HL-60 (cell line): Measurements from ENCODE around the gene COG6.

Experiments
- DNase-seq, 2 experiments: peaks; one replicate each; pipeline ENCODE4 v3.0.0-alpha.2; 2010 to 2020; ENCODE audit warnings: low read depth in 1 of 2, low spot score in 1 of 2
- H3K27ac ChIP-seq: fragments of 250-450 bp; sonication (Bioruptor Pico); replicated peaks from 2 replicates; pipeline ENCODE4 v1.5.1; 2020; ENCODE audit warnings: mild to moderate bottlenecking, moderate library complexity
- H3K27me3 ChIP-seq: fragments of 250-450 bp; sonication (Bioruptor Pico); 2 replicates; pipeline ENCODE4 v1.5.1; 2021; ENCODE audit warnings: mild to moderate bottlenecking, moderate library complexity; ENCODE audit not compliant: insufficient read depth, poor library complexity, severe bottlenecking
- H3K4me3 ChIP-seq: replicated peaks from 2 replicates; pipeline ENCODE4 v1.5.1; 2011; ENCODE audit warnings: mild to moderate bottlenecking, control low read depth, low read length; ENCODE audit not compliant: insufficient read depth
- GABPA ChIP-seq: IDR thresholded peaks from 2 replicates; pipeline ENCODE4 v1.6.1; 2012; ENCODE audit warnings: low read depth
- POLR2AphosphoS5 ChIP-seq: IDR thresholded peaks from 2 replicates; pipeline ENCODE4 v1.6.1; 2012; ENCODE audit warnings: low read depth
- REST ChIP-seq: IDR thresholded peaks from 2 replicates; pipeline ENCODE4 v1.6.1; 2012; ENCODE audit warnings: low read depth; ENCODE audit not compliant: insufficient replicate concordance
- SPI1 ChIP-seq: IDR thresholded peaks from 2 replicates; pipeline ENCODE4 v1.6.1; 2012; ENCODE audit warnings: low read depth, mild to moderate bottlenecking, borderline replicate concordance
- TF ChIP-seq, protein P1 (sequence below): IDR thresholded peaks from one replicate; pipeline ENCODE4 v1.5.1; 2011; ENCODE audit warnings: low read length, control low read depth, inconsistent platforms; ENCODE audit not compliant: insufficient read depth

Gene COG6

DNA sequence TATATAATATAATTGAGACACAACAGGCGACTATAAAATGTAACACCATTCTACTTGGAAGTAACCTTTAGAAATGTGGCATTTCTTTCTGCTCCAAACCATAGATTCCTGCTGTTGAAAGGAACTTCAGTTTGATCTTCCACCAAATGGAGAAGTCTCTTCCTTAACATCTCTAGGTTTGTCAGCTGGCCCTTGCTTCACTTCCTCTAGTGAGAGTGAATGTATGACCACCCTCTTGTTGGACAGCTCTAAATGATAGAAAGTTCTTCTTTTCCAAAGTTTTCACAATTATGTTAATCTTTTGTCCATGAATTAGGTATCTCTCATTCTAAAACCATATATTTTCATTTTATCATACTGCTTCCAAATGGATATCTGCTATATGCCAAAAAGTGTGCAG lies 13.8 kb upstream of the COG6 start:
- TF ChIP-seq SPI1 = peak; percentile 96
- no peak for TF ChIP-seq GABPA
- TF ChIP-seq, protein P1, sequence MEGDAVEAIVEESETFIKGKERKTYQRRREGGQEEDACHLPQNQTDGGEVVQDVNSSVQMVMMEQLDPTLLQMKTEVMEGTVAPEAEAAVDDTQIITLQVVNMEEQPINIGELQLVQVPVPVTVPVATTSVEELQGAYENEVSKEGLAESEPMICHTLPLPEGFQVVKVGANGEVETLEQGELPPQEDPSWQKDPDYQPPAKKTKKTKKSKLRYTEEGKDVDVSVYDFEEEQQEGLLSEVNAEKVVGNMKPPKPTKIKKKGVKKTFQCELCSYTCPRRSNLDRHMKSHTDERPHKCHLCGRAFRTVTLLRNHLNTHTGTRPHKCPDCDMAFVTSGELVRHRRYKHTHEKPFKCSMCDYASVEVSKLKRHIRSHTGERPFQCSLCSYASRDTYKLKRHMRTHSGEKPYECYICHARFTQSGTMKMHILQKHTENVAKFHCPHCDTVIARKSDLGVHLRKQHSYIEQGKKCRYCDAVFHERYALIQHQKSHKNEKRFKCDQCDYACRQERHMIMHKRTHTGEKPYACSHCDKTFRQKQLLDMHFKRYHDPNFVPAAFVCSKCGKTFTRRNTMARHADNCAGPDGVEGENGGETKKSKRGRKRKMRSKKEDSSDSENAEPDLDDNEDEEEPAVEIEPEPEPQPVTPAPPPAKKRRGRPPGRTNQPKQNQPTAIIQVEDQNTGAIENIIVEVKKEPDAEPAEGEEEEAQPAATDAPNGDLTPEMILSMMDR = no peak
- TF ChIP-seq REST = peak; percentile 86
- no peak for TF ChIP-seq POLR2AphosphoS5
- Histone ChIP-seq H3K27me3 (no peaks in the 10 kb centered on the region), H3K4me3 (no peak overlapping the region), H3K27ac (no peak overlapping the region)
- peak in 1 of 2 experiments; percentile 87 for DNase-seq

DNA sequence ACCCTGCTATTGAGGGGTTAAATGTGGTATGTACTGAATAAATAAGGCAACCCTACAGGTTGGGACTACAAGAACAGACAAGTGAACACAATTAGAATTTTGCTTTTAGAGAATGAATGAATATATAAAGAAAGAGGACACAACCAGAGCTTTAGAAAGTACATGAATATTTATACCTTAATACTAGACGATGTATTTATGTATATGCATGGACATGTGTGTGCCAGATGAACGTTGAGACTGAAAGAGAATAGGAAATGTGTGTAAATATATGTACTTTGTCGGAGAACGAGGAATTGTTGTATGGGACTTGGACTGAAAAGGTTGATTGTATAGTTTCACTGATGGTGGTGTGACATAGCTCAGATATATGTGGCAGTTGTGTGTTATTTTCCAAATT lies 9.3 kb upstream of the COG6 start:
- TF ChIP-seq SPI1 = no peak
- no peak for TF ChIP-seq REST
- TF ChIP-seq, protein P1 = no peak
- TF ChIP-seq POLR2AphosphoS5 = no peak
- no peak for TF ChIP-seq GABPA
- no peak overlapping the region for H3K27ac ChIP-seq
- H3K4me3 ChIP-seq = no peak overlapping the region
- DNase-seq = no peak
- H3K27me3 ChIP-seq = no peaks in the 10 kb centered on the region

DNA sequence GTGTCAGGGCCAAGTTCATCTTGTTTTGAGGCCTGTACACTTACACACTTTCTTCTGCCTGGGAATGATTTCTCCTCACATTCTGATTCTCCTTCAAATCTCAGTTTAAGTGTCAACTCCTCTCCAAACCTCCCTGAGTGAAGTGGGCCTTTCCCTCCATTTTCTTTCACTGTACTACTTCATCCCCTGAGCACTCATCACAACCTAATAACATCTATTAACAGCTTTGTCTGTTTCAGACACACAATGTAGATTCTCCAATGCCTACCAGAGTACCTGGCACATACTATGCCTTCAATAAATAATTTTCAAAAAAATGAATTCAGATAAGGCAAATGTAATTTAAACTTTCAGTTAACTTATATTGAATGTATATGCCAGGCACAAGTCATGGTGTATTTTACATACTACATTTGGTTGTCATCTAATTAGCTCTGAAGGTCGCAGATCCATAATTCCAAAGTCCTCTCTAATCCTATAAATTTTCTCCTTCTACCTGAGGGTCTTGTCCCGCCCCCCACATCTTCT lies 357 bp upstream of the COG6 start:
- DNase-seq = no peak
- Histone ChIP-seq H3K27ac (peak overlapping the region; percentile 55), H3K27me3 (no peaks in the 10 kb centered on the region), H3K4me3 (peak overlapping the region; percentile 98)
- TF ChIP-seq, protein P1 = no peak
- TF ChIP-seq POLR2AphosphoS5 (no peak), REST (no peak), GABPA (no peak)
